Camera-type eye (tissue), 1 donor: ENCODE measurements around the gene SPDL1. TPM values are rescaled to one million over a fixed set of nuclear protein-coding genes. Genes with fewer than 3 reads are reported as not detected.

Experiments
- total RNA-seq: library from RNA; depleted of rRNA; stranded (reverse); fragments of >200 nt; gene quantifications from one replicate; pipeline ENCODE4 v1.2.3, GENCODE V29; 2014

The SPDL1 gene, protein sequence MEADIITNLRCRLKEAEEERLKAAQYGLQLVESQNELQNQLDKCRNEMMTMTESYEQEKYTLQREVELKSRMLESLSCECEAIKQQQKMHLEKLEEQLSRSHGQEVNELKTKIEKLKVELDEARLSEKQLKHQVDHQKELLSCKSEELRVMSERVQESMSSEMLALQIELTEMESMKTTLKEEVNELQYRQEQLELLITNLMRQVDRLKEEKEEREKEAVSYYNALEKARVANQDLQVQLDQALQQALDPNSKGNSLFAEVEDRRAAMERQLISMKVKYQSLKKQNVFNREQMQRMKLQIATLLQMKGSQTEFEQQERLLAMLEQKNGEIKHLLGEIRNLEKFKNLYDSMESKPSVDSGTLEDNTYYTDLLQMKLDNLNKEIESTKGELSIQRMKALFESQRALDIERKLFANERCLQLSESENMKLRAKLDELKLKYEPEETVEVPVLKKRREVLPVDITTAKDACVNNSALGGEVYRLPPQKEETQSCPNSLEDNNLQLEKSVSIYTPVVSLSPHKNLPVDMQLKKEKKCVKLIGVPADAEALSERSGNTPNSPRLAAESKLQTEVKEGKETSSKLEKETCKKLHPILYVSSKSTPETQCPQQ
- 30.1 TPM for total RNA-seq

GRCh38 chr5:169583424-169584220 lies at the start of gene SPDL1:
Gene SPDL1 (plus strand): TSS chr5:169583773. CDS start chr5:169588417, 4,644 bp downstream.

DNA sequence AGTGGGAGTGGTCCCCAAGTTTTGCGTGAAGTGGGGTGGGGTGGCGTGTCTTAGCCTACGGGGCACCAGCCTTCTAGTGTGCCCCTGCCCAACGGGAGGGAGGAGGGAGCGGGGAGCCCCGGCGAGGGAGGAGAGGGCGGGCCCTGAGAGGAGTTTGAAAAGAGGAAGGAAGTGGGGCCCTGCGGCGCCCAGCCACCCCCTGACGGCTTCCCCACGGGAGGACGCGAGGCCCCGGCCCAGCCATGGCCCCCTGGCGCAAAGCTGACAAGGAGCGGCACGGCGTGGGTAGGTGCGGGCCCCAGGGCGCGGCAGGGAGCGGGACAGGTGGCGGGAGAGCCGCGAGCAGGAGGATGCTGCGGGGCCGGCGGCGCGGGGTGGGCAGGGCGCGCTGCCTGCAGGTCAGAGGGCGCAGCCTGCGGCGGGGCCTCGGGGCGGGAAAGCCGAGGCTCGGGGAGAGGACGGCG lies 53.5 kb downstream of the SPDL1 start, which contains the start of gene DOCK2:
DOCK2 (plus strand) TSS at position 191 of the 464 bp plus-strand sequence; CDS start at position 243, 52 bp downstream.

Other genes with a start within 250 kb of the SPDL1 start
- 7.8 TPM for gene DOCK2, start 53.5 kb downstream of the SPDL1 start, total RNA-seq